Spleen (tissue), 7 donors: Measurements from ENCODE around the gene C1QTNF8.

Experiments used
- CTCF ChIP-seq, 11 experiments: fragments of 200-600 bp in 7 of 11; fragments of 450-650 bp in 4 of 11; sonication (generic) in 4 of 11; IDR thresholded peaks in 8 of 11; conservative IDR thresholded peaks in 3 of 11; 1 replicate in 7 of 11; 2 replicates in 4 of 11; pipeline versions ENCODE4 v1.4.0 to v1.8.0; 2016 to 2021; ENCODE audit warnings: antibody characterized with exemption in 11 of 11, inconsistent platforms in 4 of 11, mild to moderate bottlenecking in 1 of 11
- POLR2A ChIP-seq, 3 donors: fragments of 450-650 bp; IDR thresholded peaks; one replicate each; pipeline ENCODE4 v1.5.1; 2017; ENCODE audit warnings: antibody characterized with exemption in 3 of 3, mild to moderate bottlenecking in 1 of 3
- POLR2AphosphoS5 ChIP-seq, 3 donors: sonication (generic); formaldehyde crosslinking; IDR thresholded peaks; one replicate each; pipeline ENCODE4 v1.5.1; 2017; ENCODE audit warnings: antibody characterized with exemption in 3 of 3
- donor health status: DM: no; HTN: no; CAD: no; lungs with moderate emphysema.
- donor health status: DM: no; HTN: no; CAD: no.
- donor health status: DM: no; HTN: no; CAD: no.

- TF ChIP-seq POLR2A (IDR thresholded peaks at IDR 0.05) (no peak), CTCF (IDR thresholded peaks at IDR 0.05 in 8 of 11, conservative IDR thresholded peaks at IDR 0.05 in 3 of 11) (no peak), POLR2AphosphoS5 (IDR thresholded peaks at IDR 0.05) (no peak)
Measured at GRCh38 chr16:1094124-1094479, 1.9 kb downstream of the C1QTNF8 start.
